Measurements from ENCODE around the gene RALB. TPM values are rescaled to one million over a fixed set of nuclear protein-coding genes. Genes with fewer than 3 reads are reported as not detected.

The RALB gene
- polyA plus RNA-seq, 1 donor (not counting 4 experiments of a cell fraction or from before 2014, with no cell fraction given), result 80.8 TPM

GRCh38 chr2:120237491-120237902 lies 15.2 kb upstream of the RALB start:
- H3K4me1 ChIP-seq (ENCODE audit: control insufficient read depth, extremely low read depth, insufficient read depth, low read length), result peaks cover 20% of the 10 kb centered on the region
- no peaks in the 10 kb centered on the region for H4K20me1 ChIP-seq (ENCODE audit: control insufficient read depth, extremely low read depth, insufficient read depth, low read length)
- no peak overlapping the region for H3K9ac ChIP-seq (ENCODE audit: control insufficient read depth, extremely low read depth, insufficient read depth, low read length)
- FAIRE-seq (no peak), DNase-seq (ENCODE audit: low read depth, low spot score) (no peak)
- no peaks in the 10 kb centered on the region for H3K27me3 ChIP-seq (ENCODE audit: control insufficient read depth, extremely low read depth, insufficient read depth, low read length)
- no peaks in the 10 kb centered on the region for H3K9me3 ChIP-seq (ENCODE audit: control insufficient read depth, low read depth, low read length)
- H3K9me1 ChIP-seq (ENCODE audit: control insufficient read depth, extremely low read depth, insufficient read depth, low read length), result peaks cover 2% of the 10 kb centered on the region
- H3K4me2 ChIP-seq (ENCODE audit: control insufficient read depth, extremely low read depth, insufficient read depth, low read depth, low read length), result no peak overlapping the region
- no peak overlapping the region for H2AFZ ChIP-seq (ENCODE audit: control insufficient read depth, low read length)
- no peaks in the 10 kb centered on the region for H3K79me2 ChIP-seq (ENCODE audit: control insufficient read depth, insufficient read depth, low read length)
- no peak overlapping the region for H3K27ac ChIP-seq (ENCODE audit: control insufficient read depth, insufficient read depth, low read length)
- no peak for TF ChIP-seq CTCF (optimal IDR thresholded peaks at IDR 0.05 in 1 of 3, IDR thresholded peaks at IDR 0.05 in 1 of 3, conservative IDR thresholded peaks at IDR 0.05 in 1 of 3; ENCODE audit: extremely low read depth in 1 of 3, insufficient read depth in 2 of 3, low read length in 3 of 3)
- TF ChIP-seq EZH2 (IDR thresholded peaks at IDR 0.05; ENCODE audit: low read length), result no peak
- H3K36me3 ChIP-seq (ENCODE audit: control insufficient read depth in 2 of 2, extremely low read depth in 1 of 2, insufficient read depth in 2 of 2, low read length in 2 of 2), result no peaks in the 10 kb centered on the region
- no peak overlapping the region for H3K4me3 ChIP-seq (ENCODE audit: control insufficient read depth in 2 of 3, extremely low read depth in 1 of 3, insufficient read depth in 2 of 3, low read depth in 1 of 3, low read length in 3 of 3)
- dilution Hi-C loops (cut with MboI; ENCODE audit: extremely low pct_ligation_motif_present, low sequenced_read_pairs), result no loop called here

- Histone ChIP-seq H3K9me1 (ENCODE audit: control insufficient read depth, extremely low read depth, insufficient read depth, low read length) (peaks cover 2% of the 10 kb centered on the region), H3K27me3 (ENCODE audit: control insufficient read depth, extremely low read depth, insufficient read depth, low read length) (no peaks in the 10 kb centered on the region), H3K27ac (ENCODE audit: control insufficient read depth, insufficient read depth, low read length) (no peak overlapping the region), H3K9me3 (ENCODE audit: control insufficient read depth, low read depth, low read length) (no peaks in the 10 kb centered on the region), H3K4me2 (ENCODE audit: control insufficient read depth, extremely low read depth, insufficient read depth, low read depth, low read length) (peak overlapping the region; percentile 25), H3K36me3 (ENCODE audit: control insufficient read depth in 2 of 2, extremely low read depth in 1 of 2, insufficient read depth in 2 of 2, low read length in 2 of 2) (no peaks in the 10 kb centered on the region), H2AFZ (ENCODE audit: control insufficient read depth, low read length) (no peak overlapping the region), H3K4me1 (ENCODE audit: control insufficient read depth, extremely low read depth, insufficient read depth, low read length) (peaks cover 26% of the 10 kb centered on the region), H3K9ac (ENCODE audit: control insufficient read depth, extremely low read depth, insufficient read depth, low read length) (no peak overlapping the region), H3K4me3 (ENCODE audit: control insufficient read depth in 2 of 3, extremely low read depth in 1 of 3, insufficient read depth in 2 of 3, low read depth in 1 of 3, low read length in 3 of 3) (no peak overlapping the region), H4K20me1 (ENCODE audit: control insufficient read depth, extremely low read depth, insufficient read depth, low read length) (no peaks in the 10 kb centered on the region), H3K79me2 (ENCODE audit: control insufficient read depth, insufficient read depth, low read length) (no peaks in the 10 kb centered on the region)
- no peak for DNase-seq (ENCODE audit: low read depth, low spot score)
- FAIRE-seq, result no peak
- dilution Hi-C loops (cut with MboI; ENCODE audit: extremely low pct_ligation_motif_present, low sequenced_read_pairs), result no loop called here
- no peak for TF ChIP-seq CTCF (optimal IDR thresholded peaks at IDR 0.05 in 1 of 3, IDR thresholded peaks at IDR 0.05 in 1 of 3, conservative IDR thresholded peaks at IDR 0.05 in 1 of 3; ENCODE audit: extremely low read depth in 1 of 3, insufficient read depth in 2 of 3, low read length in 3 of 3)
- no peak for TF ChIP-seq EZH2 (IDR thresholded peaks at IDR 0.05; ENCODE audit: low read length)
Measured at GRCh38 chr2:120238728-120239487, 13.7 kb upstream of the RALB start.
